Effector memory CD8-positive, alpha-beta T cell (primary cell): ENCODE results near the gene C19orf12.

Experiments used
- ATAC-seq: fragments of 150-1000 bp; cut with Tn5 transposase; replicated peaks from 2 replicates; pipeline ENCODE4 v1.10.0; 2021; ENCODE audit warnings: mild to moderate bottlenecking, moderate library complexity
- DNase-seq, 3 experiments: peaks; one replicate each; pipeline ENCODE4 v3.0.0; 2021
- H3K27ac Mint-ChIP-seq, 2 donors: one replicate each; pipeline ENCODE4 v1.8.0; 2022; ENCODE audit warnings: mild to moderate bottlenecking in 2 of 2, mixed read lengths in 2 of 2, moderate library complexity in 2 of 2
- H3K27me3 Mint-ChIP-seq, 2 donors: one replicate each; pipeline ENCODE4 v1.8.0; 2022; ENCODE audit warnings: mixed read lengths in 2 of 2
- H3K36me3 Mint-ChIP-seq: one replicate; pipeline ENCODE4 v1.8.0; 2022; ENCODE audit warnings: mild to moderate bottlenecking, moderate library complexity, mixed read lengths; ENCODE audit not compliant: insufficient read depth
- H3K4me1 Mint-ChIP-seq, 2 donors: one replicate each; pipeline ENCODE4 v1.8.0; 2022; ENCODE audit warnings: low read depth in 2 of 2, mixed read lengths in 2 of 2
- H3K4me3 Mint-ChIP-seq, 2 donors: one replicate each; pipeline ENCODE4 v1.8.0; 2022; ENCODE audit warnings: mild to moderate bottlenecking in 2 of 2, mixed read lengths in 2 of 2, moderate library complexity in 2 of 2
- H3K9me3 Mint-ChIP-seq, 2 donors: one replicate each; pipeline ENCODE4 v1.8.0; 2022; ENCODE audit warnings: mixed read lengths in 2 of 2

Gene C19orf12

DNA sequence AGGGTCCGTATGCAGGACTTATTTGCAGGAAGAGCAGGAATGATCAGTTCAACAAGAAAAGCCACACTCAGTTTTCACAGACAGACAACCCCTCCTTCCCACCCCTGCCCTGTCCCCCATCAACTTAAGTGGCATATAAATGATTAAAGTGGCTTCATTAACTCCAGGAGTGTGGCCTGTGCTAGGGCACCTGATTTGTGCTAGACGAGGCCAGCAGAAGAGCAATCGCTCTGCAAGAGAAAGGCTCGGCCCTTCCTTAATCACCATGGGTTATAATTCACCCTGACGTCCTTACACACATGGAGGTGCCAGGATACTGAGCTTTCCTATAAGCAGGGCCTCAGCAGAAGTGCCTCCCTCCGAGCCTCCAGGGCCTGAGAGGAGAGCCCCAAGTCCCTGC lies 14.6 kb downstream of the C19orf12 start:
- Mint-ChIP-seq H3K27ac (no peak overlapping the region), H3K9me3 (no peaks in the 10 kb centered on the region), H3K4me3 (no peak overlapping the region), H3K36me3 (peaks cover 29% of the 10 kb centered on the region), H3K4me1 (peaks cover 11 to 16% of the 10 kb centered on the region in 2 donors), H3K27me3 (no peaks in the 10 kb centered on the region)
- DNase-seq (no peak), ATAC-seq (no peak)

DNA sequence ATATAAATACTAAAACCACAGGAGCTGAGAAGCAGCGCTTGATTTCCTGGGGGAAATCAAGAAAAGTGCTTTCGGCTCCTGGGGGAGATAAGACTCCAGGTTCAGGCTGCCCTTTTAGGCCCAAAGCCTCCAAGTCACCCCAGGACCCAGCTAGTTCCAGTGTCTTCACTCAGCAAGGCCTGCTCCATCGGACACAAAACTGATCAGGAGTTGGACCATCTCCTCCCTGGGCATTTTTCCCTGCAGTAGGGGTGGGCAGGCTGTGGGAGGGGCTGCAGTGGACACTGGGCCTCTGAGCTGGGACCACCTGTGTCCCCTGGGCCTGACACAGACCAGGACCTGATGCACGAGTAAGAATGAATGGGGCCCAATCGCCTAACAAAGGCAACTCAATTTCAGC lies 15.2 kb downstream of the C19orf12 start:
- no peak overlapping the region for H3K27ac Mint-ChIP-seq
- no peak for DNase-seq
- H3K4me1 Mint-ChIP-seq: peaks cover 10 to 14% of the 10 kb centered on the region in 2 donors
- H3K4me3 Mint-ChIP-seq: no peak overlapping the region
- peaks cover 22% of the 10 kb centered on the region for H3K36me3 Mint-ChIP-seq
- ATAC-seq: no peak
- H3K27me3 Mint-ChIP-seq: no peaks in the 10 kb centered on the region
- H3K9me3 Mint-ChIP-seq: no peaks in the 10 kb centered on the region

GRCh38 chr19:29697523-29698261 lies 17.4 kb downstream of the C19orf12 start:
- Mint-ChIP-seq H3K4me1 (peaks cover 16 to 21% of the 10 kb centered on the region in 2 donors), H3K4me3 (no peak overlapping the region), H3K27me3 (no peaks in the 10 kb centered on the region), H3K36me3 (peaks cover 5% of the 10 kb centered on the region), H3K9me3 (no peaks in the 10 kb centered on the region), H3K27ac (peak overlapping the region; percentile 94)
- no peak for ATAC-seq
- DNase-seq: no peak

DNA sequence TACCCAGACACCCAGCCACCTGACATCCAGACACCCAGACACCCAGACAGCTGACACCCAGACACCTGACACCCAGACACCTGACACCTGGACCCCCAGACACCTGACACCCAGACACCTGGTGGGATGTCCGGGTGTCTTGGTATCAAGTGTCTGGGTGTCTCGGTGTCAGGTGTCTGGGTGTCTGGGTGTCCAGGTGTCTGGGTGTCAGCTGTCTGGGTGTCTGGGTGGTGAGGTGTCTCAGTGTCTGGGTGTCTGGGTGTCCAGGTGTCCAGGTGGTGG lies 18.6 kb downstream of the C19orf12 start:
- Mint-ChIP-seq H3K27me3 (no peaks in the 10 kb centered on the region), H3K4me1 (peaks cover 16 to 21% of the 10 kb centered on the region in 2 donors), H3K9me3 (no peaks in the 10 kb centered on the region), H3K36me3 (no peaks in the 10 kb centered on the region), H3K27ac (peak overlapping the region; percentile 94), H3K4me3 (no peak overlapping the region)
- DNase-seq (no peak), ATAC-seq (no peak)

DNA sequence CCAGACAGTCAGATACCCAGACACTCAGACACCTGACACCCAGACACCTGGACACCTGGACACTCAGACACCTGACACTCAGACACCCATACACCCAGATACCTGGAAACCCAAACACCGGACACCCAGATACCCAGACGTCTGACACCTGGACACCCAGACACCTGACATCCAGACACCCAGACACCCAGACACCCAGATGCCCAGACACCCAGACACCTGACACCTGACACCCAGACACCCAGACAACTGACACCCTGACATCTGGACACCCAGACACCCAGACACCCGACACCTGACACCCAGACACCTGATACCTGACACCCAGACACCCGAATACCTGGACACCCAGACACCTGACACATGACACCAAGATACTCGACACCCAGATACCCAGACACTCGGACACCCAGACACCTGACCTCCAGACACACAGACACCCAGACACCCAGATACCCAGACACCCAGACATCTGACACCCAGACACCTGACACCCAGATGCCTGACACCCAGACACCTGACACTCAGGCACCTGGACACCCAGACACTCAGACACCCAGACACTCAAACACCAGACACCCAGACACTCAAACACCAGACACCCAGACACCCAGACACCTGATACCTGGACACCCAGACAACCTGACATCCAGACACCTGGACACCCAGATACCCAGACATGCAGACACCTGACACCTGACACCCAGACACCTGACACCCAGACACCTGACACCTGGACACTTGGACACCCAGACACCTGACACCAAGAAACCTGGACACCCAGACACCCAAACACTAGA lies 19.1 kb downstream of the C19orf12 start:
- Mint-ChIP-seq H3K36me3 (no peaks in the 10 kb centered on the region), H3K27ac (peak overlapping the region; percentile 94), H3K27me3 (no peaks in the 10 kb centered on the region), H3K9me3 (no peaks in the 10 kb centered on the region), H3K4me3 (peak overlapping the region in 1 of 2 donors; percentile 32), H3K4me1 (peaks cover 19 to 24% of the 10 kb centered on the region in 2 donors)
- DNase-seq (no peak), ATAC-seq (no peak)

- Mint-ChIP-seq H3K4me1 (peaks cover 24 to 27% of the 10 kb centered on the region in 2 donors), H3K36me3 (peaks cover 4% of the 10 kb centered on the region), H3K27me3 (no peaks in the 10 kb centered on the region), H3K27ac (peak overlapping the region; percentile 94), H3K9me3 (no peaks in the 10 kb centered on the region), H3K4me3 (peak overlapping the region in 1 of 2 donors; percentile 32)
- ATAC-seq (peak; percentile 96), DNase-seq (peak; percentile 82 to 83 (median 82))
Observed at GRCh38 chr19:29694669-29695627, 20.1 kb downstream of the C19orf12 start.

- DNase-seq: no peak
Observed at GRCh38 chr19:29694161-29694560, 20.9 kb downstream of the C19orf12 start.

GRCh38 chr19:29690842-29691241 lies 24.2 kb downstream of the C19orf12 start:
- H3K4me3 Mint-ChIP-seq: no peak overlapping the region
- peaks cover 7% of the 10 kb centered on the region for H3K36me3 Mint-ChIP-seq
- ATAC-seq: peak; percentile 70
- peak overlapping the region in 1 of 2 donors; percentile 73 for H3K27ac Mint-ChIP-seq
- peak; percentile 56 to 64 (median 57) for DNase-seq
- peaks cover 0 to 3% of the 10 kb centered on the region in 2 donors for H3K9me3 Mint-ChIP-seq
- H3K27me3 Mint-ChIP-seq: no peaks in the 10 kb centered on the region
- peaks cover 35% of the 10 kb centered on the region in 2 donors for H3K4me1 Mint-ChIP-seq

More at GRCh38 chr19:29694161-29694560, 20.9 kb downstream of the C19orf12 start:
- Mint-ChIP-seq H3K27ac (peak overlapping the region; percentile 94), H3K9me3 (peaks cover 0 to 3% of the 10 kb centered on the region in 2 donors), H3K36me3 (peaks cover 4% of the 10 kb centered on the region), H3K4me1 (peaks cover 29 to 33% of the 10 kb centered on the region in 2 donors), H3K4me3 (no peak overlapping the region), H3K27me3 (no peaks in the 10 kb centered on the region)
- no peak for ATAC-seq

- H3K4me1 Mint-ChIP-seq: peaks cover 31 to 34% of the 10 kb centered on the region in 2 donors
- peaks cover 0 to 3% of the 10 kb centered on the region in 2 donors for H3K9me3 Mint-ChIP-seq
- H3K4me3 Mint-ChIP-seq: no peak overlapping the region
- DNase-seq: no peak
- peaks cover 7% of the 10 kb centered on the region for H3K36me3 Mint-ChIP-seq
- H3K27ac Mint-ChIP-seq: no peak overlapping the region
- H3K27me3 Mint-ChIP-seq: no peaks in the 10 kb centered on the region
- ATAC-seq: no peak
Observed at GRCh38 chr19:29687897-29688728, 26.9 kb downstream of the C19orf12 start.

GRCh38 chr19:29687244-29687896 lies 27.7 kb downstream of the C19orf12 start:
- Mint-ChIP-seq H3K4me3 (no peak overlapping the region), H3K9me3 (peaks cover 0 to 3% of the 10 kb centered on the region in 2 donors), H3K27me3 (no peaks in the 10 kb centered on the region), H3K36me3 (peaks cover 7% of the 10 kb centered on the region), H3K4me1 (peaks cover 38 to 40% of the 10 kb centered on the region in 2 donors), H3K27ac (no peak overlapping the region)
- DNase-seq: no peak
- no peak for ATAC-seq

DNA sequence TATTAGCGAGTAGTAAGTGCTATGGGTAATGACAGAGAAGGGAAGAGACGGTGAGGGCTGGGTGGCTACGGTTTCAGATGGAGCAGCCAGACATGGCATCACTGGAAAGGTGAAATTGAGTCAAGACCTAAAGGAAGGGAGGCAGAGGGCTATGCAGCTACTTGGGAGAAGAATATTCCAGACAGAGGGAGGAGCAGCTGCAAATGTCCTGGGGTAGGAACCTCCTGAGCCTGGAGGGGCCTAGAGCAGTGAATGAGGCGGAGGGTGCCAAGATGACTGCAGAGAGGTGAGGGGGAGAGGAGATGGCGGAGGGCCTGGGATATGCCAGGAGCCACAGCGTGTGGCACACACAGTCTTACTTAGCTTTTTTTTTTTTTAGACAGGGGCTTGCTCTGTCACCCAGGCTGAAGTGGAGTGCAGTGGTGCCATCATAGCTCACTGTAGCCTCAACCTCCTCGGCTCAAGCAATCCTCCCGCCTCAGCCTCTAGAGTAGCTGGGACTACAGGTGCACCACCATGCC lies 28.7 kb downstream of the C19orf12 start:
- no peak for ATAC-seq
- no peak for DNase-seq
- H3K36me3 Mint-ChIP-seq: peaks cover 12% of the 10 kb centered on the region
- H3K27me3 Mint-ChIP-seq: no peaks in the 10 kb centered on the region
- H3K4me1 Mint-ChIP-seq: peaks cover 46 to 47% of the 10 kb centered on the region in 2 donors
- no peak overlapping the region for H3K4me3 Mint-ChIP-seq
- peaks cover 0 to 3% of the 10 kb centered on the region in 2 donors for H3K9me3 Mint-ChIP-seq
- no peak overlapping the region for H3K27ac Mint-ChIP-seq

- ATAC-seq (no peak), DNase-seq (no peak)
- H3K4me1 Mint-ChIP-seq: peaks cover 49 to 51% of the 10 kb centered on the region in 2 donors
- H3K27me3 Mint-ChIP-seq: no peaks in the 10 kb centered on the region
- H3K36me3 Mint-ChIP-seq: peaks cover 19% of the 10 kb centered on the region
- H3K4me3 Mint-ChIP-seq: no peak overlapping the region
- peaks cover 0 to 3% of the 10 kb centered on the region in 2 donors for H3K9me3 Mint-ChIP-seq
- H3K27ac Mint-ChIP-seq: no peak overlapping the region
Observed at GRCh38 chr19:29685326-29685725, 29.7 kb downstream of the C19orf12 start.
